ENCODE results near the gene SYT7.

- TF ChIP-seq, protein P1, sequence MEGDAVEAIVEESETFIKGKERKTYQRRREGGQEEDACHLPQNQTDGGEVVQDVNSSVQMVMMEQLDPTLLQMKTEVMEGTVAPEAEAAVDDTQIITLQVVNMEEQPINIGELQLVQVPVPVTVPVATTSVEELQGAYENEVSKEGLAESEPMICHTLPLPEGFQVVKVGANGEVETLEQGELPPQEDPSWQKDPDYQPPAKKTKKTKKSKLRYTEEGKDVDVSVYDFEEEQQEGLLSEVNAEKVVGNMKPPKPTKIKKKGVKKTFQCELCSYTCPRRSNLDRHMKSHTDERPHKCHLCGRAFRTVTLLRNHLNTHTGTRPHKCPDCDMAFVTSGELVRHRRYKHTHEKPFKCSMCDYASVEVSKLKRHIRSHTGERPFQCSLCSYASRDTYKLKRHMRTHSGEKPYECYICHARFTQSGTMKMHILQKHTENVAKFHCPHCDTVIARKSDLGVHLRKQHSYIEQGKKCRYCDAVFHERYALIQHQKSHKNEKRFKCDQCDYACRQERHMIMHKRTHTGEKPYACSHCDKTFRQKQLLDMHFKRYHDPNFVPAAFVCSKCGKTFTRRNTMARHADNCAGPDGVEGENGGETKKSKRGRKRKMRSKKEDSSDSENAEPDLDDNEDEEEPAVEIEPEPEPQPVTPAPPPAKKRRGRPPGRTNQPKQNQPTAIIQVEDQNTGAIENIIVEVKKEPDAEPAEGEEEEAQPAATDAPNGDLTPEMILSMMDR (IDR thresholded peaks at IDR 0.05; ENCODE audit: low read length), result no peak
- TF ChIP-seq EZH2phosphoT487 (IDR thresholded peaks at IDR 0.05; ENCODE audit: low read length), result no peak
- TF ChIP-seq EZH2 (optimal IDR thresholded peaks at IDR 0.05; ENCODE audit: low read depth, low read length), result no peak
These were observed 86.4 kb downstream of the SYT7 start for GRCh38 chr11:61494381-61494961.

Data from MM.1S (cell line).